Adipose tissue (tissue), 3 donors: ENCODE measurements around the gene FMC1. TPM values are rescaled to one million over a fixed set of nuclear protein-coding genes. Genes with fewer than 3 reads are reported as not detected.
"Not testable (repeated sequence)": the region's sequence is repeated elsewhere in the genome, so short reads cannot be mapped to it uniquely, and the experiment has no call there.

ENCODE experiments used
- H3K27ac ChIP-seq: one replicate; pipeline ENCODE4 v1.5.1; 2013; ENCODE audit warnings: low read depth, low read length
- WGBS, 3 donors: extraction: QIAGEN DNeasy Blood & Tissue Kit; methylation state at CpG; one replicate each; pipeline ENCODE4 v1.1.7; 2013; 5-methylcytosine and 5-hydroxymethylcytosine counted together
- polyA plus RNA-seq, 3 donors: library from polyadenylated mRNA; stranded (reverse); fragments of 200-250 nt; gene quantifications; one replicate each; pipeline ENCODE4 v1.2.3, GENCODE V29; 2013
- donor health status: healthy with polysubstance abuse.
- donor health status: Bipolar disorder and iron deficiency.
- donor health status: healthy.

Gene FMC1
- polyA plus RNA-seq, 3 donors, result 23.9 to 38.1 (median 34.4) TPM

DNA sequence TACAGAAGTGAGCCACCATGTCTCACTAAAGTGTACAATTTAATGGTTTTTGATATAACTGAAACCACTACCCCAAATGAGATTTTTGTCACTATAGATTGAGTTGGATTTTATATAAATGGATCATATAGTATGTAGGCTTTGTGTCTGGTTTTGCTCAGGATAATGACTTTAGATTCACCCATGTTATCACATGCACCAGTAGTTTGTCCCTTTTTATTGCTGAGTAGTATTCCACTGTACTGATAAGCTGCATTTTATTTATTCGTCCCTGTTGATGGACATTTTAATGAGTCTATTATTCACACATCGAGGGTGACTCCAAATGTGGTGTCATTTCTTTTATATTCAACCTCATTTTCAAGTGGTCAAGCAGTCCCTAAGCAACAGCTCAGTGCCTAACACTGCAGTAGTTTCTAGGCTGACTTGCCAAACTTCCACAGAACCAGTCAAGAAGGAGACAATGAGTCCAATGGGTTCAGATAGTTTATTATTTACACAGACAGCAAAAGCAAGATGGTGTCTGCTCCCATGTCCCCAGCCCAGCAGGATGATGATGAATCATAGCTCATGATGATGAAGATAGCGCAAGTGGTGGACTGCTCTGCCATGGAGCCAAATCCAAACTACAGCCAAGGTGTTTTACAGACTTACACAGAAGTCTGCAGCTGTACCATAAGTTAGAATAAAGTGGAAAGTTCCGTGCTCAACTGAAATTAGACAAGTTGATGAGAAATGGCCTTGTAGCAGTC, 6.6 kb upstream of the FMC1 start:
- H3K27ac ChIP-seq, result no peak overlapping the region
- 92 to 93% (median 92%) methylated on average over 4 of the region's 4 CpGs for WGBS, 3 donors

DNA sequence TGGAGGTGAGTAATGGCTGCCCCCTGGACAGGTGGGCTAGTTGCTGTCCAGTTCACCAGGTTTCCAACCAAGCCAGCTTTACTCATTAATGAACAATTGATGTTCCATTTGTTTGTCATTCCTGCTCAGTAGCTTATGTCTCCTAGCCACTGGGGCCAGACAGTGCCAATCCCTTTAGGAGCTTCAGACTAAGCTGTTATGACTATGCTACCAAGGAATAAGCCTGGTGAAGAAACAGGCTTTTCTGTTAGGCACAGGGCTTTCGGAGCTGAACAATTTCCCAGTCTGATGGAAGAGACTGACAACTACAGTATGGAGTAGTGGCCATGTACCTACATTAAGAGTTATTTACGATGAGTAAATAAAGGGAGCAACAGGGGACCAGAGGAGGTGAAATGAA, 2.1 kb upstream of the FMC1 start:
- 97 to 99% (median 98%) methylated on average over 2 of the region's 2 CpGs for WGBS, 3 donors
- H3K27ac ChIP-seq, result no peak overlapping the region

GRCh38 chr7:139339698-139340036, 1.5 kb upstream of the FMC1 start:
- no peak overlapping the region for H3K27ac ChIP-seq
- WGBS, 3 donors, result 69 to 84% (median 84%) methylated on average over 13 of the region's 13 CpGs

DNA sequence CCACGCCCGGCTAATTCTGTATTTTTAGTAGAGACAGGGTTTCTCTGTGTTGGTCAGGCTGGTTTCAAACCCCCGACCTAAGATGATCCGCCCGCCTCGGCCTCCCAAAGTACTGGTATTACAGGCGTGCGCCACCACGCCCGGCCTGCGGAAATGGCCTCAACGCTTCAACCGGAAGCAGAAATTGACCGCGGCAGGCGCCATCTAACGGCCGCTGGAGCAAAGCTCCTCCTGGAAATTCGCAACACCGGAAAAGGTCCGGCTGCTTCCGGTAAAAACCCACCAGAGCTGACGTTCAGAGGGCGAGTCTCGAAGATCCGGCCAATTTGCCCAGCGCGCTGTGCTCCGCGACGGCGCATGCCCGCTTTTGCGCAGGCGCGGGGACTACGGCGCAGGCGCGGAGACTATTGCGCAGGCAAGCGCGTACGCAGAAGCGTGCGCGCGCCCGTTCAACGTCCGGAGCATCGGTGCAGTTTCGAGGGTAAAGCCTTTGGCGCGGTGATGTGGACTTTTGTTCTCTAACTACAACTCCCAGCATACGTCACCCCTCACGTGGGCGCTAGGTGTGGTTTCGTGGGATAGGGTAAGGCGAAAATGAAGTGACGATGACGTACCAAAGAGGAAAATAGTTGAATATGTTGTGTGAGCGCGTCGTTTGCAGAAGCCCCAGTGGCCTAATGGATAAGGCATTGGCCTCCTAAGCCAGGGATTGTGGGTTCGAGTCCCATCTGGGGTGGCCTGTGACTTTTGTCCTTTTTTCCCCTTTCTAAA, 915 bp upstream of the FMC1 start:
- H3K27ac ChIP-seq, result peak overlapping the region; percentile 98
- 1 to 3% (median 3%) methylated on average over 66 of the region's 66 CpGs for WGBS, 3 donors

DNA sequence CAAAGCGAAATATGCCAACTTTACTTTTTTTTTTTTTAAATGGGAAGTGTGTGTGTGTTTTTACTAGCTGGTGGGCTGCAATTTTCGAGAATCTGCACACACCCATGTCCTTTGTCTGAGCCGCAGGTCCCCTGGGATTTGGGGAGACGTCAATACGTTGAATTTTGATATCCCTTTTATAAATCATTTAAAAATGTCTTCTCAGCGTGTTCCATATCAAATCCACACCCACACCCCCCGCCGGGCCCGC, 404 bp upstream of the FMC1 start:
- WGBS, 3 donors, result 0 to 1% (median 0%) methylated on average over 9 of the region's 9 CpGs
- H3K27ac ChIP-seq, result peak overlapping the region; percentile 98

- 0 to 1% (median 0%) methylated on average over 9 of the region's 9 CpGs for WGBS, 3 donors
- peak overlapping the region; percentile 98 for H3K27ac ChIP-seq
Observed at GRCh38 chr7:139341776-139342226, 664 bp downstream of the FMC1 start.

GRCh38 chr7:139345042-139345441, 3.9 kb downstream of the FMC1 start:
- no peak overlapping the region for H3K27ac ChIP-seq
- WGBS, 3 donors, result 88 to 95% (median 92%) methylated on average over 1 of the region's 1 CpG

DNA sequence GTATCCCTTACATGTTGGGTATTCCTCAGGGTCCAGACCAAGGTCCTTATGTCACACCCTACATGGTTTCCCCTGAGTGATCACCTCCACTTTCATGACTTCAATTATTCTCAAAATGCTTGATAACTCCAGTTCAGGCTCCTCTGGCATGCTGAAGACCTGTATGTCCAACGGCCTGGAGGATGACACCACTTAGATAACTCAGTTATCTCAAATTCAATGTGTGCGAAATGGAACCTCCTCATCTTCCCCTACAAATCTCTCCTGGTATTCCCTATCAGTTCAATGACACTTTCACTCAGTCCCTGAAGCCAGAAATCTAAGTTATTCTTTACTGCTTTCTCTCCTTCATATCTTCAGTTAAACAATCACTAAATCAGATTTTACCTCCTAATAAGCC, 9.9 kb downstream of the FMC1 start:
- WGBS, 3 donors, result 95 to 98% (median 97%) methylated on average over 2 of the region's 2 CpGs

GRCh38 chr7:139354729-139355128, 13.6 kb downstream of the FMC1 start:
- H3K27ac ChIP-seq, result no peak overlapping the region
- WGBS, 3 donors, result 87 to 96% (median 92%) methylated on average over 2 of the region's 2 CpGs

More for the DNA sequence above, 9.9 kb downstream of the FMC1 start:
- no peak overlapping the region for H3K27ac ChIP-seq

DNA sequence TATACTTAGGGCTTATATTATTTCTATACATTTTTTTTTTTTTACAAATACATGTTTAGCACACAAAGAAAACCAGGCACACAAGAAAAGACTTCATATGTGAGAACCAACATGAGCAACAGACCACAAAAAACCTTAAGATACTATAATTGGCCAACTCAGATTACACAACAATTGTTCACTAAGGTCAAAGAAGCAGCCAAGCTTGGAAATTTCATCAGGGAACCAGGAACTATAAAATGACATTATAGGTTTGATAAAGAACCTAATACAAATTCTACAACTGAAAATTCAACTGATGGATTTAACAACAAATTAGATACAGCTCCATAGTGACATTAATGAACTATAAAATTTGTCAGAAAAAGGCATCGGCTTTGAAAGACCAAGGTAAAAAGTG, 14.2 kb downstream of the FMC1 start:
- 90 to 98% (median 98%) methylated on average over 1 of the region's 1 CpG for WGBS, 3 donors
- no peak overlapping the region for H3K27ac ChIP-seq

DNA sequence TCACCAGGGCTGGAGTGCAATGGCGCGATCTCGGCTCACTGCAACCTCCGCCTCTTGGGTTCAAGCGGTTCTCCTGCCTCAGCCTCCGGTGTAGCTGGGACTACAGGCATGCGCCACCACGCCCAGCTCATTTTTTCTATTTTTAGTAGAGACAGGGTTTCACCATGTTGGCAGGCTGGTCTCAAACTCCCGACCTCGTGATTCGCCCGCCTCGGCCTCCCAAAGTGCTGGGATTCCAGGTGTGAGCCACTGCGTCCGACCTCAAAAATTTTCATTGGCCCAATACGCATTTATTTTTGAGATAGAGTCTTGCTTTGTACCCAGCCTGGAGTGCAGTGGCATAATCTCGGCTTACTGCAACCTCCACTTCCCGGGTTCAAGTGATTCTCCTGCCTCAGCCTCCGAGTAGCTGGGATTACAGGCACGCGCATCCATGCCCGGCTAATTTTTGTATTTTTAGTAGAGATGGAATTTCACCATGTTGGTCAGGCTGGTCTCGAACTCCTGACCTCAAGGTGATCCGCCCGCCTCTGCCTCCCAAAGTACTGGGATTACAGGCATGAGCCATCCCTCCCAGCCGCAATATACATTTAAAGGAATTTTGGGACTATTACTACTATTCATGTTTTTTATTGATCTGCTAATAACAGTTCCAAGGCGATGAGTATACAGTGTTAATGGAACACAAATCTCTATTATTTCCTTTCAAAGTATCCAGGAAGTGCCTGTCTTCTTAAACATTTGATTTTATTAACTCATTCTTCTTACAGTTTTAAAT, 16.8 kb downstream of the FMC1 start:
- WGBS, 3 donors, result 91 to 96% (median 92%) methylated on average over 27 of the region's 27 CpGs
- H3K27ac ChIP-seq, result not testable (repeated sequence)

- peak overlapping the region; percentile 36 for H3K27ac ChIP-seq
- 0 to 1% (median 1%) methylated on average over 39 of the region's 39 CpGs for WGBS, 3 donors
Observed at GRCh38 chr7:139358541-139359365, 17.6 kb downstream of the FMC1 start.

DNA sequence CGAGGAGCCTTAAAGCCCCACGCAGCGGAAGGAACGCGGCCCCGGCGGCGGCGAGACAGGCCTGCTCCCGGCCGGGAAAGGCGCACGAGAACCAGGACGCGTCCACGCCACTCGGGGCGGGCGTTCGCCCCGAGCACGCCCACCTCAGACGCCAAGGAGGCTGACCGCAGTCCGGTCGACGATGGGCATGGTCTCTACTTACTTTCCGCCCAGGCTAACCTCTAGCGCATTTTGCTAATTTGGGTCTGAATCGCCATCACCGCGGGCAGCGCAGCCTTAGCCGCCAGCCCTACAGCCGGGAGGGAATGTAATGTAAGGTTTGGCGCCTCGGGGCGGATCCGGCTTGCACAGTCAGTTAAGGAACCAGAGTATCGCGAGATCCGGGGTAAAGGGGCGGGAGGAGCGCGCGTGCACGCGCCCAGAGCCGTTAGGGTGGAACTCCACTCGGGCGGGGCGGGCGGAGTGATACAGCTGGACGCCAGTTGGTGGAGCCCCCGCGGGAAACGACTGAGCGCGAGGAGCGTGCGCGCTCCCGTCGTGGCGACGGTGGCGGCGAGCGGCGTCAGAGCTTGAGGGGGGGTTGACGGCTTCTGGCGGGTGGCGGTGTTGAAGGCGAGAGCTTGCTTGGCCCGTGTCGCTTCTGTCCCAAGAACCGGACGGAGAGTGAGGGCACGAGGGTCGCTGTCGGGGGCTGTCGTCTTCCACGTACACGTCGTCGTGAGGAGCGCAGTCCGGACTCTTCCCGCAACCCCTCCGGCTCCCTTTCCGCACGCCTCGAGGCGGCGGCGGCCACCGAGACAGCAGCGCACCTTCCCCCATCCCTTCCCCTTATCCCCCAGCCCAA, 18.5 kb downstream of the FMC1 start, which contains the start of gene LUC7L2:
LUC7L2 (plus strand) TSS at position 529 of the 844 bp plus-strand sequence. CDS start 368 bp downstream, outside the sequence.
- WGBS, 3 donors, result 0% methylated on average over 96 to 98 of the region's 98 CpGs

DNA sequence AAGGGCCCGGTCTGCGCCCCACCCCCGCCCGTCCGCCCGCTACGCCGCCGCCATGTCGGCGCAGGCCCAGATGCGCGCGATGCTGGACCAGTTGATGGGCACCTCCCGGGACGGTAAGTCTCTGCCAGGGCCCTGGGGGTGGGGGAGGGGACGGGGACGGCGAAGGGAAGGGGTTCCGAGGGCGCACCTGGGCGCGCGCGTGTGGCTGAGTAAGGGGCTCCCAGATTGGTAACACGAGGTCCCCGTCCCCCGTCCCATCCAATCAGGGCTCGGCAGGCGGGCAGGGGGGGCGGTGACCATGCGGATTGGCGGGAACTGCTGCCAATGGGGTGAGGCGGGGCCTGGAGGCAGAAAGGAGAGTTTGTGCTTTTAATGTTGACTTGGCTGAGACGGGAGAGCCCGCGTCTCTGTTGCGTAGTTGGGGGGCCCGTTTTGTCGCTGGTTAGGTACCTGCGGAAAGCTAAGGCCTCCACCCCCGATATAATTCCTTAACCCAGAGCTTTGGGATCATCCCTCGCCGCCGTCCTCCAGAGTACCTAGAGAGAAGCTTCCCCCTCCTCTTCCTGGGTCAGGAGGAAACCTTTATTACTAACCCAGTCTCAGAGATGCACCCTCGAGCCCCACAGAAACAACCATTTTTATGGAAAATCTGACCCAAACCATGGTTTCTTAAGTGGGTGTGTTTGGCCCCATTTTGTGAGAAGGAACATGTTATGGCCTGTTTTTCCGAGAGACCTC, 19.2 kb downstream of the FMC1 start:
- peak overlapping the region; percentile 100 for H3K27ac ChIP-seq
- WGBS, 3 donors, result 1% methylated on average over 38 to 47 of the region's 47 CpGs

More for the DNA sequence above, 18.5 kb downstream of the FMC1 start, which contains the start of gene LUC7L2:
- peak within 1 kb of the TSS; percentile 100 for H3K27ac ChIP-seq

DNA sequence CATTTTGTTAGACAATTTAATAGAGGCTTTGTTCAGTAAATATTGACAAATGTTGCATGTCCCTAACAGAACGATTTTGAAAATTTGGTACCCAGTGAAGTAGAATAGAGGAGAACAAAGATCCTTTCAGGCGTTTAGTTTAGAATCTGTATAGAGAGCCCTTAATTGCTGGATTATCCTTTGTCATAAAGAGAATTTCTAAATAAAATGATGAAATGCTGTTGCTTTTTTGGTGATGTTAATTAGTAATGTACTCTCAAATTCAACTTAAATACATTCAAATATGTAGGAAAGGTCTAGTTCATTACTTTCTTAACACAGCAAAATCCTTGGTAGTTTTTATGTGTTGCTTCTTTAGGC, 19.8 kb downstream of the FMC1 start:
- WGBS, 3 donors, result 0 to 5% (median 0%) methylated on average over 2 of the region's 2 CpGs
- H3K27ac ChIP-seq, result no peak overlapping the region

DNA sequence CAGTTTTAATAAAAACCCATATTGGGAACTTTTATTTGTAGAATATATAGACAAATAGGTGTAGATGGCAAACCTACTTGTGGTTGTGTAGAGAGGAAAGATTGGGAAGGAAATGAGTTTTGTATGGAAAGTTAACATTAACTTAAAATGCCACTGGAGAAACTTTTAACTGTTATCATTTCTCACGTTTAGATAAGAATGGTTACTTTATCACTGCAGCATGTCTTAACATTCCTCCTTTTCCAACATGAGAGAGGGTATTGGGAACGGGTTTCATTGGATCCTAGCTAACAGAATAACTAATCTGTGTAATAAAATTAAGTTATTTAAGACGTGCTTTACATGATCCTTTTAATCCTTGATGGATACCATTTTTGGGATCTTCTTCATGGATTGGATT, 20.4 kb downstream of the FMC1 start:
- H3K27ac ChIP-seq, result no peak overlapping the region
- WGBS, 3 donors, result 13 to 33% (median 24%) methylated on average over 3 of the region's 3 CpGs

DNA sequence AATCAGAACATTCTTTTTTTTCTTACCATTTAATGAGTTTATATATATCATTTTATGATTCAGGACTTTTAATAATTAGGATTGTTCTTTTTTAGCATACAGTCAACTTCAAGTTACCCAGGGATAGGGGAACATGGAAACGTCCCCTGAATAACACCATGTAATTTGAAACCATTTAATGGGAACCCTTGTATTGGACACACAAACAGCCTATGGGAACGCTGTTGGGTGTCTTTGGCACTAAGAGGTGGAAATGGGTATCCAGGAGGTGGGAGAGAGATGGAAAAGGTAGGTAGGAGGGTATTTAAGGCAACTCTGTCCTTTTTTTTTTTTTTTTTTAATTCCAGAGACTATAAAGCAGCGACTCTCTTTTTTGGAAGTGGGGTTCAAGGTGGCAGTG, 21.2 kb downstream of the FMC1 start:
- 49 to 61% (median 58%) methylated on average over 3 of the region's 3 CpGs for WGBS, 3 donors
- H3K27ac ChIP-seq, result no peak overlapping the region
